Measurements from ENCODE around the gene MPZ. TPM values are rescaled to one million over a fixed set of nuclear protein-coding genes. Genes with fewer than 3 reads are reported as not detected.
"Not testable (repeated sequence)": the region's sequence is repeated elsewhere in the genome, so short reads cannot be mapped to it uniquely, and the experiment has no call there.

The MPZ gene
- total RNA-seq, 2 donors from 2014 or later: 4.9 to 12.1 TPM

DNA sequence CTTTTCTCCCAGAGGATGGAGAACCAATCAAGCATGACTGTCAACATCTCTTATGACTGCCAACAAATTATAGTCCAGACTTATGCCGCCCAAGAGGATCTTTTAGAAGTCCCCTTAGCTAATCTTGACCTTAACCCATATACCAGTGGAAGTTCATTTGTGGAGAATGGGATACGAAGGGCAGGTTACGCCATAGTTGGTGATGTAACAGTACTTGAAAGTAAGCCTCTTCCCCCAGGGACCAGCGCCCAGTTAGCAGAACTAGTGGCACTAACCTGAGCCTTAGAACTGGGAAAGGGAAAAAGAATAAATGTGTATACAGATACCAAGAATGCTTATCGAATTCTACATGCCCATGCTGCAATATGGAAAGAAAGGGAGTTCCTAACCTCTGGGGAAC lies 54.5 kb downstream of the MPZ start:
- not testable (repeated sequence) for ATAC-seq (replicated peaks); H3K27ac Mint-ChIP-seq; H3K4me1 Mint-ChIP-seq; H3K4me3 Mint-ChIP-seq
- peaks cover 40% of the 10 kb centered on the region for H3K27me3 Mint-ChIP-seq
- peaks cover 13% of the 10 kb centered on the region for H3K36me3 Mint-ChIP-seq (ENCODE audit: low read depth)
- peaks cover 14% of the 10 kb centered on the region for H3K9me3 Mint-ChIP-seq

Other genes starting within 250 kb of the MPZ start
- 100 to 1,000 TPM; 180 to 207 TPM for gene ARHGAP30, start 240.1 kb downstream of the MPZ start, total RNA-seq
- gene NECTIN4, start 220.4 kb downstream of the MPZ start, total RNA-seq: under 1 TPM; 0.22 to 0.32 TPM
- not detected for gene KLHDC9, start 211.6 kb downstream of the MPZ start, total RNA-seq
- 100 to 1,000 TPM in 1 of 2 donors, 10 to 100 TPM in 1; 72.1 to 107 TPM for gene PFDN2, start 191.9 kb downstream of the MPZ start, total RNA-seq
- 10 to 100 TPM; 38.9 to 74.6 TPM for gene NIT1, start 191.9 kb downstream of the MPZ start, total RNA-seq
- 10 to 100 TPM; 39.9 to 41.3 TPM for gene DEDD, start 177.3 kb downstream of the MPZ start, total RNA-seq
- 100 to 1,000 TPM; 184 to 209 TPM for gene UFC1, start 156.0 kb downstream of the MPZ start, total RNA-seq
- 10 to 100 TPM; 28.6 to 30.1 TPM for gene USP21, start 150.5 kb downstream of the MPZ start, total RNA-seq
- gene PPOX, start 143.5 kb downstream of the MPZ start, total RNA-seq: 10 to 100 TPM; 27.3 to 44.9 TPM
- 10 to 100 TPM; 55.7 to 60.9 TPM for gene B4GALT3, start 132.5 kb downstream of the MPZ start, total RNA-seq
- 1 to 10 TPM; 2.2 to 3.1 TPM for gene ADAMTS4, start 110.9 kb downstream of the MPZ start, total RNA-seq
- 100 to 1,000 TPM in 1 of 2 donors, 10 to 100 TPM in 1; 96.5 to 102 TPM for gene NDUFS2, start 107.6 kb downstream of the MPZ start, total RNA-seq
- gene FCER1G, start 94.7 kb downstream of the MPZ start, total RNA-seq: 1 to 10 TPM; 1.1 to 2.2 TPM
- not detected for gene APOA2, start 86.3 kb downstream of the MPZ start, total RNA-seq
- 10 to 100 TPM in 1 of 2 donors, 1 to 10 TPM in 1; 9.2 to 20.2 TPM for gene TOMM40L, start 83.9 kb downstream of the MPZ start, total RNA-seq
- gene NR1I3, start 71.8 kb downstream of the MPZ start, total RNA-seq: not detected
- under 1 TPM; 0.86 to 0.90 TPM for gene PCP4L1, start 51.2 kb downstream of the MPZ start, total RNA-seq
- gene SDHC, start 4.4 kb upstream of the MPZ start, total RNA-seq: 100 to 1,000 TPM; 144 to 222 TPM
- gene CFAP126, start 57.9 kb upstream of the MPZ start, total RNA-seq: 1 to 10 TPM in 1 of 2 donors, not detected in 1; 2.7 TPM
- gene FCGR2A, start 195.5 kb upstream of the MPZ start, total RNA-seq: not detected
- gene HSPA6, start 214.6 kb upstream of the MPZ start, total RNA-seq: under 1 TPM; 0.37 to 0.41 TPM
- not detected for gene FCGR3A, start 239.8 kb upstream of the MPZ start, total RNA-seq

Measured in activated T-helper 17 cell treated with anti-CD3 and anti-CD28 coated beads, Interleukin-2, amount 50 U/mL, for 72 hours (primary cell).